Retina (tissue), 1 donor: ENCODE data around the gene MGAT4B.

ENCODE experiments used
- DNase-seq: peaks from one replicate; pipeline ENCODE4 v3.0.0-alpha.2; 2016

MGAT4B gene

GRCh38 chr5:179825655-179826182 is 19.1 kb upstream of the MGAT4B start:
- no peak for DNase-seq

DNA sequence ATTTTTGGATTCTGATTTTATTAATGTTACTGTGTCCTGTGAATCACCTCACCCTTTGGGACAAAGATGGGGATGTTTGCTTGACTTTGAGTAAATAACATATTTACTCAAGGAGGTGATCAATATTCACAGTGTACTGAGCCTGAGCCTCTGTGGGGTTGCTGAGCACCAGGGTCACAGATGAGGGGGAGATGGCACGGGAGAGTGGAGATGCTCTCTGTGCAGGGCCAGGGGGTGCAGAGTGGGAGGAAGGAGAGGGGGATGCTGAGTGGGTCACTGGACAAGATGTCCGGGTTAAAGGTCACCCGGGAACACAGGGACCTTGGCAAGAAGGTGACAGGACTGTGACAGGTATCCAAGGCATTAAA is 18.1 kb upstream of the MGAT4B start:
- no peak for DNase-seq

DNA sequence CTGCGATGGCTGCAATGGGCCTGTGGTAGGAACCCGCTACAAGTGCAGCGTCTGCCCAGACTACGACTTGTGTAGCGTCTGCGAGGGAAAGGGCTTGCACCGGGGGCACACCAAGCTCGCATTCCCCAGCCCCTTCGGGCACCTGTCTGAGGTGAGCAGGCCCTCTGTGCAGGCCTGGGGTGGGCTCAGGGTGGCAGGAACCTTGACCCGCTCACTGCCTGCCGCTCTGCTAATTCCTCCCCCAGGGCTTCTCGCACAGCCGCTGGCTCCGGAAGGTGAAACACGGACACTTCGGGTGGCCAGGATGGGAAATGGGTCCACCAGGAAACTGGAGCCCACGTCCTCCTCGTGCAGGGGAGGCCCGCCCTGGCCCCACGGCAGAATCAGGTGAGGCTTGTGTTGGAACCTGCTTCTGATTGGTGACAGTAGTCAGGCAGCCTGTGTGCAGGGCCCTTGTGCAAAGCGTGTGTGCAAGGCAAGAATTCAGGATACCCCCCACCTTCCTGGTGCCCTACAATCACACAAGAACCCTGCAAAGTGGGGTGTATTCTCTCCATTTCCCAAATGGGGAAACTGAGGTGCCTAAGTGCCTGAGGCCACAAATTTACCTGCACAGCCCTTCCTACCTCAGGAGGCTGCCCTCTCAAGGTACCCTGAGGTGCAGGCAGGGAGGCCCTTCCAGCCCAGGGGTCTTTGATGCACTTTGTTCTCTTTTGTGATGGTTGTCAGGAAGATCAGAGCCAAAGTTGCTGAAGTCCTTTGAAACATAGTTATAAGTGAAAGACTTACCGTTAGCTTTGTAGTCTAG is 17.5 kb upstream of the MGAT4B start:
- DNase-seq, result no peak

GRCh38 chr5:179822444-179822990 is 15.9 kb upstream of the MGAT4B start:
- DNase-seq, result no peak

DNA sequence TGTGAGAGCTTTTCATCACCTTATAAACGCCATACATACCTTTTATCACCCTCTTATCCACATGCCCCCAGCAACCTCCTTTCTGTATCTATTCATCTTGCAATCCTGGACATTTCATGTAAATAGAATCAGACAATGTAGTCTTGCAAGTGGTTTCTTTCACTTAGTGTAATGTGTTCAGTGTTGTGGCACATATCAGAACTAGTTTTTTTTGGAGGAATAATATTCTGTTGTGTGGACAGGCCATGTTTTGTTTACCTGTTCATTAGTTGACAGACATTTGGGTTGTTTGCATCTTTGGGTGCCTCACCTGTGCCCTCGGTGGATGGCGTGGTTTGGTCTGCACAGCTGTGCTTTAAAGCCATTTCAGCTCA is 15.4 kb upstream of the MGAT4B start:
- no peak for DNase-seq

DNA sequence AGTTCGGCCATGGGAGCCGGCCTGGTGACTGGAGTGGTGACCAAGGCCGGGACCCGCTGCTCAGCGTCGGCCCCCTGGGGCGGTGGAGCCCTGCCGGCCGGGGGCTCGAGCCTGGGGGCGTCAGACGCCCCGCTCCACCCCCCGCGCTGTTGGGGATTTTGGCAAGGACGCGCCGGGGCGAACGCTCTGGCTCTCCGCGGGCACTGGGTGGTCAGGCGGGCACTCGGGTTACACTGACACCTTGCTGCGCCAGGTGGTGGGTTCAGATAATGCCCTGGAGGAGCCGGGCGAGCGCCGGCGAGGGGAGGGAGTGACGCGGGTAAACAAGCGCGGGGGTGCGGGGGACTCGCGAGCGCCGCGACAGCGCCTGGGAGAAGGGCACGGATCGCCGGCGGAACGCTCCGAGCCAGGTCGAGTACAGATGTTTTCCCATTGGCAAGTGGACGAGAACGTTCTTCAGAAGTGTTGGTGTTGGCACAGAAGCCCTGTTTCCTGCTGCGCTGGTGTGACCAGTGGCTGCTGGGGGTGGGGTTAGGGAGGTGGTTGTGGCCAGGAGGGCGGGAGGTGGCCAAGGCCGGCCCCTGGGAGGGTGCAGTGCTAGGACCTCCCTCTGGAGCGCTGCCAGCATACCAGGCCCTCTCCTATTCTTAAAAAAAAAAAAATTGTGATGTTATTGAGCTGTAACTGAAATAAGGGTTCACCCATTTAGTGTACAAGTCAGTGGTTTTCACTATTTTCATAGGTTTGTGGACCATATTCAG is 14.8 kb upstream of the MGAT4B start:
- DNase-seq, result peak; percentile 85

GRCh38 chr5:179820483-179821297 is 14.0 kb upstream of the MGAT4B start, which contains the start of gene SQSTM1:
TSS of gene SQSTM1 (plus strand) at chr5:179820905. CDS start at chr5:179820937, 32 bp downstream.
- DNase-seq, result peak; percentile 94

DNA sequence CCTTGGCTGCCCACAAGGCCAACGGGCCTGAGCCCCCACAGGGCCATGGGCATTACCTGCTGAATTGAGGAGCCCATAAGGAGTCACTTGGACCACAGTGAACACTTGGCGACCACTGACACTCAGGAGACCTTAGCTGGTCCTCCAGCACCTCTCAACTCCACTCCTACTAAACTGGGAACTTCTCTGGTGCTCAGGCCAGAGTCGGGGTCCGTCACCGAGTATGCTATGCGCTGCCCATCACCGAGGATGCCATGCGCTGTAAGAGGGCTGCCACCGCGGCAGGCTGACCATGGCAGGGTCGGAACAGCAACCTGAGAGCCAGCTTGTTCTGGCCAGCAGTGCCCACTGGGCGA is 13.4 kb upstream of the MGAT4B start:
- DNase-seq, result no peak

GRCh38 chr5:179819296-179820126 is 12.8 kb upstream of the MGAT4B start:
- DNase-seq, result peak; percentile 68

- DNase-seq, result peak; percentile 82
Measured at GRCh38 chr5:179818746-179819295, 12.2 kb upstream of the MGAT4B start.

DNA sequence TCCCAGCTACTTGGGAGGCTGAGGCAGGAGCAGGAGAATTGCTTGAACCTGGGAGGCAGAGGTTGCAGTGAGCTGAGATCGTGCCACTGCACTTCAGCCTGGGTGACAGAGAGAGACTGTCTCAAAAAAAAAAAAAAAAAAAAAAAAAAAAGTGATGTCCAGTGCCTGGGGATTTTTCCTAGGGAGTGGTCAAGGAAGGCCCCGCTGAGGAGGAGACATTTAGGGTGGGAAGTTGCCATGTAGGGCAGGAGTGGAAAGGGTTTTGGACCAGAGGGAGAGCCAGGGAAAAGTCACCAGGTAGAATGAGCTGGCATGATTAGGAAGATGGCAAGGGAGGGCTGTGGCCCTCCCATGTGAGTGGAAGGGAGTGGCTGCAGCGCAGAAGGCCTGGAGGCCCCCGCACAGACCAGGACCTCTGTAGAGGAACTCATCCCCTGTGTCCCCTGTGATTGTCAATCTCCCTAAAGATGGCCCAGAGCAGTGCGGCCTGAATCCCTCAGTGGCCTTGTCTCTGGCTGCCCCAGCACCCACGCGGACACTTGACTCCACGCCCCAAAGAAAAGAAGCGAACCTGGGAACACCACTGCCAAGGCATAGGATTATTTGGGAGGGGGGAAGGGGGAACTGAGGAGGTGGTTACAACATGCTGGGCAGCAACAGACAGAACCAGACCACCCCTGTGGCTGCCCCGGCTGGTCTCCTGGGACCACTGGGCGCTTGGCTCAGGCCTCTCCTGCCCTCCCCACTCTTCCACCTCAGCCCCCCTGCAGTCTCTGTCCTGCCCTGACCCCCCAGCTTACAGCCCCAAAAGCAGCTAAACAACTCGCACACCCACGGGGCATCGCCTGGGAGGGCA is 11.5 kb upstream of the MGAT4B start:
- no peak for DNase-seq

DNA sequence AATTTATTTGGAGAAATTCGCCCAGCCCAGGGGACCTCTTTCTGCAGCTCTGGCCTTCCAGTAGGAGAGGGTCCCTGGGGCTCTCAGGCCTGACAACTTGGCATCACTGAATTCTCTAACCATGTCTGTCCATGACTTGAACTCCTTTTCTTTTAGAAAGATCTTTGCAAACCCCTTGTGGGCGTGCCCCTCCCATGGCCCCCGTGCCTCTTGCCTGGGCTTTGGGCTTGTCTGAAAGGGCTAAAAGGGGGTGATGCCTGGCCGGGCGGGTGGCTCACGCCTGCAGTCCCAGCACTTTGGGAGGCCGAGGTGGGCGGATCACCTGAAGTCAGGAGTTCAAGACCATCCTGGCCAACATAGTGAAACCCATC is 10.8 kb upstream of the MGAT4B start:
- no peak for DNase-seq

- DNase-seq, result peak; percentile 40
Measured at GRCh38 chr5:179816796-179817469, 10.3 kb upstream of the MGAT4B start.

DNA sequence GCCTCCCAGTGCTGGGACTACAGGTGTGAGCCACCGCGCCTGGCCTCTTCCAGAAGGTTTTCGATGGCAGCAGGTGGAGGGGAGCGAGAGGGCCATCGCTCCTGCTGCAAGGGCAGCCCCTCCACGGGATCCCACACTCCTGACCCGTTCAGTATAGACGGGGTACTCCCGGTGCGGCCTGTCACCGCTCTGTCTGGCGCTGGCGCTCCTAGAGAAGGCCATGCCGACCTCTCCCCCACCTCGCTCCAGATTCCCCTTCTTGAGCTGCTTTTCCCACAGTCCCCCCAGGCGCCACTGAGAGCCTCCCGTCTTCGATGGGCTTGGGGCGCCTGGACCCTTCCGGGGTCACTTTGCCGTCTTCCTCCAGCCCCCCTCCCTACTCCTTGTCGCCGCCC is 9.7 kb upstream of the MGAT4B start:
- DNase-seq, result peak; percentile 26

GRCh38 chr5:179815491-179816249 is 9.0 kb upstream of the MGAT4B start:
- DNase-seq, result no peak

- no peak for DNase-seq
Measured at GRCh38 chr5:179814090-179814489, 7.4 kb upstream of the MGAT4B start.

DNA sequence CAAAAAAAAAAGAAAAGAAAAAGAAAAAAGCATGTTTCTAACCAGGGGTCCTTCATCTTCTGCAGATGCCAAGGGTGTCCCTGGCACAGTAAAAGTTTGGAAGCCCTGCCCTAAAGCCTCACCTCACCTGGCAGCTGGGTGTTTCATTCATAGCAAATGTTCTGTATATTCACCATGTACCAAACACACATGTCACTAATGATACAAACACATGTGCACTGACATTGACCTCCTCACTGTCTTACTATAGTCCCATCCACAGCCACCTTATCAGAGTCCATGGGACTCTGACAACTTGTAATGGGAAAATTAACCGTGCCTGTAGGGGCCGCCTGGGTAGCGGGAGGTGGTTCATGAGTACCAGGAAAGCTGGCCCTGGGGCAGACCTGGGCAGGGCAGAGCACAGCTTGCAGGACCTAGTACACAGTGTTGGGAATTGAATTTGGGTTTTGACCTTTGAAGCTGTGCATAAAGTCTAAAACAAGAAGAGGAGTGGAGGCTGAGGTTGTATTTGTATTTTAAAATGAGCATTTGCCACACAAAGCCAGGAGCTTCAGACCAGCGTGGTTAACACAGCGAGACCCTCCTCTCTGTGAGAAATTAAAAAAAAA is 6.4 kb upstream of the MGAT4B start:
- no peak for DNase-seq

GRCh38 chr5:179812135-179812825 is 5.6 kb upstream of the MGAT4B start:
- DNase-seq, result no peak
